Stimulated activated CD8-positive, alpha-beta memory T cell treated with anti-CD3 and anti-CD28 coated beads, Interleukin-4, amount 100 ng/mL, for 48 hours (primary cell): Measurements from ENCODE around the gene FAAH2.
"Not testable (repeated sequence)": the region's sequence is repeated elsewhere in the genome, so short reads cannot be mapped to it uniquely, and the experiment has no call there.

Experiments
- DNase-seq: peaks from one replicate; pipeline ENCODE4 v3.0.0-alpha.2; 2020

FAAH2 gene

GRCh38 chrX:57394162-57394561 lies 107.7 kb downstream of the FAAH2 start:
- not testable (repeated sequence) for DNase-seq

GRCh38 chrX:57403191-57403590 lies 116.7 kb downstream of the FAAH2 start:
- not testable (repeated sequence) for DNase-seq

DNA sequence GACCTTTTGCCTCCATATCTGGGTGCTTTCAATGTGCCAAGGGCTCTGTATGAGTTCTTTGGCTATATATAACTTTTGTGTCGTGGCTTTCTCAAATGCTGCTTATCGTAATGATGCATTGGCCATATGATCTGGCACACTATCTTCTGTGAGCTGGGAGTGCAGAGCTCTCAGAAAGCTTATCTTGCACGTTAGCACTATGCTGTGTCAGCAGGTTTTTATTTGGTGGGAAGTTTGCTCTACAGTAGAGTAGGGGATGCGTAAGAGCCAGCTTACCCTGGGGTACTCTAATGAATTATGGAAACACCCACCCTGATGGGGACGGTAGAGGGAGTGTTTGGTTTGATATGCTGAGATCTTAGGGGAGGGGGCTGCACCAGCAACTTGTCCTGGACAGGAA lies 119.6 kb downstream of the FAAH2 start:
- no peak for DNase-seq

DNA sequence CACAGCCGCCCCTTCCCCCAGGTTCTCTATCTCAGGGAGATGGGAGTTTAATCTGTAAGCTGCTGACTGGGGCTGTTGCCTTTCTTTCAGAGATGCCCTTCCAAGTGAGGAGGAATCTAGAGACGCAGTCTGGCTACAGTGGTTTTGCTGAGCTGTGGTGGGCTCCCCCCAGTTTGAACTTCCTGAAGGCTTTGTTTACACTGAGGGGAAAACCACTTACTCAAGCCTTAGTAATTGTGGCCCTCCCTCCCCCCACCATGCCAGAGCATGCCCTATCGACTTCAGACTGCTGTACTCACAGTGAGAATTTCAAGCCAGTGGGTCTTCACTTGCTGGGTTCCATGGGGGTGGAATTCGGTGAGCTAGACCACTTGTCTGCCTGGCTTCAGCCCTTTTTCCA lies 131.3 kb downstream of the FAAH2 start:
- DNase-seq, result no peak

GRCh38 chrX:57422289-57422688 lies 135.8 kb downstream of the FAAH2 start:
- DNase-seq, result no peak

DNA sequence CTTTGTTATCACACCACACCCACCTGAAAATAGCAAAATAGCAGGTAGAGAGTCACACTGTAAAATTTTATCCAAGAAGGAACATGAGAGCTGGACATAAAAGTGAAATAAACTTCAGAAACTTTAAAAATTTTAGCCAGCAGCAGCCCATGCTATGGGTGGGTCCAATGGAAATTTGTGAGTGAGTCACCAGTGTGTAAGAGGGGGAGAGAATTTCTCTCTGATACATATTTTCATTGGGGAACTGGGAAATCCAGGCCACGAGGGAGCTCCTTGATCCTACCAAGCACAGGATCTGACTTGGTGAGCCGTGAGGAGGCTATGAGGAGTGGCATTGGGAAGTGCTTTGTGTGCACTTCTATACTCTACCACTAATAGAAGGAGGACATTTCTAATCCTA lies 136.3 kb downstream of the FAAH2 start:
- DNase-seq, result no peak

GRCh38 chrX:57445076-57445475 lies 158.6 kb downstream of the FAAH2 start:
- DNase-seq, result no peak

- DNase-seq, result no peak
Measured at GRCh38 chrX:57445832-57446231, 159.3 kb downstream of the FAAH2 start.

GRCh38 chrX:57447856-57448255 lies 161.3 kb downstream of the FAAH2 start:
- DNase-seq, result no peak

GRCh38 chrX:57451426-57452020 lies 165.0 kb downstream of the FAAH2 start:
- no peak for DNase-seq

DNA sequence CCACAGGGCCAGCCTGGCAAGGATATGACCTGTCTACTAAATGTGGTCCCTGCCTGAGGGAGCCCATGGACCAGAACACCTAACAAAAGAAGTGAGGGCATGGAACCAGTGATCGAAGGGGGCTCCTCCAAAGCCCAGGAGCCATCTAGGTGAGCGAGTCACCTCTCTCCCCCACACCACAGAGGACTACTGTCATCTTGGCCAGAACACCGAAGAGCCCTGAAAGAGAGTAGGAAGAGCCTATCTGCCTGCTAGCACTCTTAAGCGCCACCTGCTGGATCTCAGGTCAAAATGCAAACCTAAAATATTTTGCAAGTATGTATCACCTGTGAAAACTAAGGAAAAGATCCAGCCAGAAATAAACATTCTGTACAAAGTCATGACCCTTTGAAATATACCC lies 167.4 kb downstream of the FAAH2 start:
- DNase-seq, result peak; percentile 21

- DNase-seq, result no peak
Measured at GRCh38 chrX:57481514-57481913, 195.0 kb downstream of the FAAH2 start.

- DNase-seq, result no peak
Measured at GRCh38 chrX:57516491-57516890, 230.0 kb downstream of the FAAH2 start.

- no peak for DNase-seq
Measured at GRCh38 chrX:57519578-57520118, 233.1 kb downstream of the FAAH2 start.

DNA sequence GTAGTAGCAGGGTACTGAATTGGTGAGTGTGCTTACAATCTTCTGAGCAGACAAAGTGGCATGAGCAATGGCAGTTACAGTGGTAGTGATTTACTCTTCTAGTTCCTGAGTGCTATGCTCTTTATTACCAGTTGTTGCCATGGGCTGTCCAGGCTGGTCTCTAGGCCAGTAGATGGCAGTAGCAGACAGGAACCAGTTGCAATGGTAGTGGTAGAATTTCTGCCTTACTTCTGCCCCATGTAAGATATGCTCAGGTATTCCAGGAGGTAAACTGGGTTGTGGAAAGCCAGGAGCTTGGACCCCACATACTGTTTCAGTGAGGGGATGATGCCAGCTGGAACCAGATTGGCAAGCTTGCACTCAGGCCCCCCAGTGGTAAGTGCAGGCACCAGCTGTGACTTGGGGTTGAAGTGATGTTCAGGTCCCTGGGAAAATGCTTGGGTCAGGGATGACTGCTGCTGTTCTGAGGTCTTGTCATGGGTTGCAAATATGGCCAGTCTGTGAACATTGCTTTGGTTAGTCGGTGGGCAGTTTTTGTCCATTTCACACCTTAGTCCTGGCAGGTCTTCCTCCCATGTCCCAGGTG lies 242.3 kb downstream of the FAAH2 start:
- DNase-seq, result peak; percentile 21
